Measurements from ENCODE around the gene BICD2. TPM values are rescaled to one million over a fixed set of nuclear protein-coding genes. Genes with fewer than 3 reads are reported as not detected.
A peak's percentile ranks its signal among the peaks of the same experiment; 100 is the strongest.

BICD2 gene
- total RNA-seq, 1 experiment from 2014 or later = 40.6 TPM

GRCh38 chr9:92761686-92762085 is 2.9 kb downstream of the BICD2 start:
- peaks cover 18% of the 10 kb centered on the region for H4K20me1 ChIP-seq (ENCODE audit: insufficient read depth)
- intact Hi-C loops (cut with micrococcal nuclease; ENCODE audit: unreplicated experiment) = loop anchor here (10.0 kb wide), 2 partner anchors 333 to 437 kb away; partner anchors contain the start of genes CARD19, CENPP and NOL8
- peak overlapping the region; percentile 94; the same call in 1 of the 2 replicates for H3K4me2 ChIP-seq
- H3K36me3 ChIP-seq (ENCODE audit: low read depth) = no peaks in the 10 kb centered on the region
- H3K9me2 ChIP-seq (ENCODE audit: insufficient read depth) = no peaks in the 10 kb centered on the region
- no peak for TF ChIP-seq CTCF (conservative IDR thresholded peaks at IDR 0.05)
- no peak for TF ChIP-seq EZH2 (IDR thresholded peaks at IDR 0.05; ENCODE audit: low read depth)
- H3K4me3 ChIP-seq = no peak overlapping the region
- BruUV-seq (replicated peaks) = no TSS peak
- DNase-seq = no peak
- peaks cover 16% of the 10 kb centered on the region for H3K4me1 ChIP-seq (replicated peaks; ENCODE audit: insufficient read depth)
- H3K27me3 ChIP-seq (ENCODE audit: insufficient read depth, low read depth) = no peaks in the 10 kb centered on the region
- H2AFZ ChIP-seq = no peak overlapping the region
- H3K9me3 ChIP-seq (ENCODE audit: insufficient read depth, low read depth) = no peaks in the 10 kb centered on the region
- ChIA-PET CTCF (no interaction called here), POLR2A (ENCODE audit: unreplicated experiment) (no interaction called here)
- H3K79me2 ChIP-seq (ENCODE audit: low read depth) = peaks cover 71% of the 10 kb centered on the region
- H3F3A ChIP-seq (ENCODE audit: insufficient read depth, low read depth) = peaks cover 7% of the 10 kb centered on the region; the same call in 1 of the 2 replicates
- no peak overlapping the region for H3K27ac ChIP-seq

GRCh38 chr9:92760494-92760893 is 4.1 kb downstream of the BICD2 start:
- Histone ChIP-seq H3K27me3 (ENCODE audit: insufficient read depth, low read depth) (no peaks in the 10 kb centered on the region), H3K36me3 (ENCODE audit: low read depth) (no peaks in the 10 kb centered on the region; the same call in 1 of the 2 replicates), H3K79me2 (ENCODE audit: low read depth) (peaks cover 80% of the 10 kb centered on the region), H3K9me3 (ENCODE audit: insufficient read depth, low read depth) (no peaks in the 10 kb centered on the region), H2AFZ (no peak overlapping the region), H3K9me2 (ENCODE audit: insufficient read depth) (no peaks in the 10 kb centered on the region), H3K4me2 (no peak overlapping the region), H3K27ac (no peak overlapping the region), H3F3A (ENCODE audit: insufficient read depth, low read depth) (peaks cover 1% of the 10 kb centered on the region; the same call in 1 of the 2 replicates), H4K20me1 (ENCODE audit: insufficient read depth) (peaks cover 18% of the 10 kb centered on the region), H3K4me1 (replicated peaks; ENCODE audit: insufficient read depth) (peaks cover 8% of the 10 kb centered on the region; the same call in 1 of the 2 replicates), H3K4me3 (no peak overlapping the region)
- TF ChIP-seq EZH2 (IDR thresholded peaks at IDR 0.05; ENCODE audit: low read depth) (no peak), CTCF (conservative IDR thresholded peaks at IDR 0.05) (no peak)
- POLR2A ChIA-PET (ENCODE audit: unreplicated experiment) = no interaction called here
- CTCF ChIA-PET = no interaction called here
- intact Hi-C loops (cut with micrococcal nuclease; ENCODE audit: unreplicated experiment) = loop anchor here (10.0 kb wide), 2 partner anchors 334 to 436 kb away; partner anchors contain the start of genes CARD19, CENPP and NOL8
- BruUV-seq (replicated peaks) = no TSS peak
- DNase-seq = no peak

DNA sequence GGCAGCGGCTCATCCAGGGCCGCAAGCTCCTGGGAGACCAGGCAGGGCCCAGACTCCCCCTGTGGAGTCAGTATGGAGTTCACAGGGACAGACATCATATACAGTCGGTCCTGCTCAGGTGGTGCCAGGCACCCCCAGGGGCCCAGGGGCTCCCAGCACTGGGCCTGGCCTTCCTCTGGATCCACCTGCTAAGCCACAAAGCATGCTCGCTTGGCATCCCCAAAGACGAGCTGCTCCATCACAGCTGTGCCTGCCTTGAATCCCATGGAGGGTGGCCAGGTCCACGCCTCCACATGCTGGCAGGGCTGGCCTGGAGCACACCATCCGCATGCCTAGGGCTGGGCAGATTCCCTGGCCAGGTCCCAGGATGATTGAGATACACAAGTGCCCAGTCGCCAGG is 4.6 kb downstream of the BICD2 start:
- Histone ChIP-seq H3K27ac (no peak overlapping the region), H3K27me3 (ENCODE audit: insufficient read depth, low read depth) (no peaks in the 10 kb centered on the region), H2AFZ (no peak overlapping the region), H4K20me1 (ENCODE audit: insufficient read depth) (peaks cover 18% of the 10 kb centered on the region), H3F3A (ENCODE audit: insufficient read depth, low read depth) (no peaks in the 10 kb centered on the region), H3K9me3 (ENCODE audit: insufficient read depth, low read depth) (no peaks in the 10 kb centered on the region), H3K36me3 (ENCODE audit: low read depth) (no peaks in the 10 kb centered on the region; the same call in 1 of the 2 replicates), H3K4me1 (replicated peaks; ENCODE audit: insufficient read depth) (peaks cover 8% of the 10 kb centered on the region; the same call in 1 of the 2 replicates), H3K9me2 (ENCODE audit: insufficient read depth) (no peaks in the 10 kb centered on the region), H3K4me3 (no peak overlapping the region), H3K79me2 (ENCODE audit: low read depth) (peaks cover 82% of the 10 kb centered on the region), H3K4me2 (no peak overlapping the region)
- no peak for TF ChIP-seq EZH2 (IDR thresholded peaks at IDR 0.05; ENCODE audit: low read depth)
- no peak for TF ChIP-seq CTCF (conservative IDR thresholded peaks at IDR 0.05)
- intact Hi-C loops (cut with micrococcal nuclease; ENCODE audit: unreplicated experiment) = loop anchor here (10.0 kb wide), 2 partner anchors 335 to 435 kb away; partner anchors contain the start of genes CARD19, CENPP and NOL8
- no peak for DNase-seq
- no TSS peak for BruUV-seq (replicated peaks)
- ChIA-PET POLR2A (ENCODE audit: unreplicated experiment) (no interaction called here), CTCF (no interaction called here)

All from PC-9 (cell line).